ENCODE measurements around the gene BPHL. TPM values are rescaled to one million over a fixed set of nuclear protein-coding genes. Genes with fewer than 3 reads are reported as not detected.
A peak's percentile ranks its signal among the peaks of the same experiment; 100 is the strongest.

BPHL gene
- total RNA-seq, 1 experiment from 2014 or later: 29.5 TPM

DNA sequence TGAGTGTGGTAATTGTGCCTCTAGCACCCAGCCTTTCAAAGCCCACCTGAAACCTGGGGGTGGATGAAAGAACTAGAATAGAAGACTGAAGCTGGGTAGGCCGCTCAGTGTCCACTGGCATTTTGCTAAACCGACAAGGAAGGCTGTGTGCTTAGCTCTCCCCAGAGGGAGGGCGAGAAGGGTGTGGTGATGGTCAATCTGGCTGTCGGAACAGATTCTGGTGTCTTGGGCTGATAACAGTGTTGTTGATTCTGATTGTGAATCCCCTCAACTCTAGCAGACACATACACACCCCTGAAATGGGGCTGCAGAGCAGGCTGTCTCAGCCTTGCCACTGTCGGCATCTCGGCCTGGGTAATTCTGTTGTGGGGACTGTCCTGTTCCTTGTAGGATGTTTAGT lies 4.1 kb upstream of the BPHL start:
- Mint-ChIP-seq H3K27ac (ENCODE audit: unreplicated experiment) (no peak overlapping the region), H3K9me3 (ENCODE audit: unreplicated experiment) (no peaks in the 10 kb centered on the region), H3K4me1 (ENCODE audit: low read depth, unreplicated experiment) (peaks cover 13% of the 10 kb centered on the region), H3K4me3 (ENCODE audit: unreplicated experiment) (no peak overlapping the region), H3K27me3 (ENCODE audit: insufficient read depth, unreplicated experiment) (no peaks in the 10 kb centered on the region), H3K36me3 (ENCODE audit: insufficient read depth, unreplicated experiment) (peaks cover 11% of the 10 kb centered on the region)
- ChIA-PET POLR2A (no interaction called here), CTCF (no interaction called here)
- Histone ChIP-seq H3K27me3 (replicated peaks; ENCODE audit: control insufficient read depth, insufficient read depth, low read length) (no peaks in the 10 kb centered on the region), H3K4me1 (peaks cover 1% of the 10 kb centered on the region; the same call in 1 of the 2 replicates), H3K4me3 (ENCODE audit: low read depth, low read length) (no peak overlapping the region), H3K36me3 (ENCODE audit: control insufficient read depth, insufficient read depth, low read length) (no peaks in the 10 kb centered on the region; the same call in 1 of the 2 replicates), H3K9me3 (no peaks in the 10 kb centered on the region)
- intact Hi-C loops (cut with micrococcal nuclease; ENCODE audit: unreplicated experiment): no loop called here
- no peak for TF ChIP-seq CTCF (IDR thresholded peaks at IDR 0.05; ENCODE audit: insufficient read depth in 1 of 2, low read depth in 1 of 2, low read length in 1 of 2, severe bottlenecking in 1 of 2, unreplicated experiment in 1 of 2)
- BruUV-seq (replicated peaks): no TSS peak
- DNase-seq: no peak

- intact Hi-C loops (cut with micrococcal nuclease; ENCODE audit: unreplicated experiment): loop anchor here (1.0 to 2.0 kb wide), 3 partner anchors 49 to 133 kb away; partner anchors contain the start of gene NQO2
- Mint-ChIP-seq H3K4me1 (ENCODE audit: low read depth, unreplicated experiment) (peaks cover 16% of the 10 kb centered on the region), H3K36me3 (ENCODE audit: insufficient read depth, unreplicated experiment) (peaks cover 10% of the 10 kb centered on the region), H3K27me3 (ENCODE audit: insufficient read depth, unreplicated experiment) (no peaks in the 10 kb centered on the region), H3K4me3 (ENCODE audit: unreplicated experiment) (peak overlapping the region; percentile 91), H3K27ac (ENCODE audit: unreplicated experiment) (peak overlapping the region; percentile 93), H3K9me3 (ENCODE audit: unreplicated experiment) (no peaks in the 10 kb centered on the region)
- ChIA-PET CTCF (interaction anchor here (1.0 kb wide), 2 partner anchors 45 to 134 kb away, joined by 3 to 4 read pairs; no protein-coding TSS in a partner anchor), POLR2A (interaction anchor here (1.0 kb wide), 5 partner anchors 22 to 129 kb away, joined by 3 to 7 read pairs (median 3); no protein-coding TSS in a partner anchor)
- no peaks in the 10 kb centered on the region for H3K27me3 ChIP-seq (replicated peaks; ENCODE audit: control insufficient read depth, insufficient read depth, low read length)
- TF ChIP-seq CTCF (IDR thresholded peaks at IDR 0.05; ENCODE audit: insufficient read depth in 1 of 2, low read depth in 1 of 2, low read length in 1 of 2, severe bottlenecking in 1 of 2, unreplicated experiment in 1 of 2): no peak
- H3K4me1 ChIP-seq: peaks cover 16% of the 10 kb centered on the region
- H3K4me3 ChIP-seq (ENCODE audit: low read depth, low read length): peak overlapping the region; percentile 75
- no peaks in the 10 kb centered on the region for H3K9me3 ChIP-seq
- H3K36me3 ChIP-seq (ENCODE audit: control insufficient read depth, insufficient read depth, low read length): no peaks in the 10 kb centered on the region; the same call in 1 of the 2 replicates
- TSS peak; percentile 90 for BruUV-seq (replicated peaks)
- no peak for DNase-seq
Observed at GRCh38 chr6:3117912-3118352, 579 bp upstream of the BPHL start.

DNA sequence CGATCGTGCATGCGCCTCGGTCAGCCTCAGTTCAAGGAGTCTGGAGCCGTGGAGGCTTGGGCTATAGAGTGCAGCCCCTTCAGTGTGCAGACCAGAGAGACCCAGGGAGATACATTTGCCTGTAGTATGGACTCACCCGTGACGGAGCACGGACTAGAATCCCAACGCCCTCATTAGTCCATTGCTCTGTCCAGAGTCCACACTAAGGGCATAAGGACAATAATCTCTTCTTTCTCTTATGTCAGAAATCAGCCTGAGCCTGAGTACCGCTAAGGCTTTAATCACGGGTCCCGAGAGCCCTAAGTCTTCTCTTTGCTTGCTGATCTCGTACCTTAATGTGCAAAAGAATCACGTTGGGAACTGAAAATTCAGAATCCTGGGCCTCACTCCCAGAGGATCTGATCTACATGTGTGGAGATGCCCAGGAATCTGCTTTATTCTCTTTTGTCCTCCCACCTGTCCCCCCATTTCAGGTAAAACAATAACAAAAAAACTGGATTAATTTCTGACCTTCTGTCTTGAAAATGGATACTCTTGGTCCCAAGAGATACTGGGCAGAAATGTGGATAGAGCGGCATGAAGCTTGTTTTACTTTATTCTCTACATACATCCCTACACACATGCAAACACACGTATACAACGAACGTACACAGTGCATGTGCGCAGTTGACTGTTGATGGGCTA lies 671 bp downstream of the BPHL start:
- Mint-ChIP-seq H3K4me1 (ENCODE audit: low read depth, unreplicated experiment) (peaks cover 16% of the 10 kb centered on the region), H3K27me3 (ENCODE audit: insufficient read depth, unreplicated experiment) (no peaks in the 10 kb centered on the region), H3K9me3 (ENCODE audit: unreplicated experiment) (no peaks in the 10 kb centered on the region), H3K4me3 (ENCODE audit: unreplicated experiment) (peak overlapping the region; percentile 91), H3K27ac (ENCODE audit: unreplicated experiment) (peak overlapping the region; percentile 93), H3K36me3 (ENCODE audit: insufficient read depth, unreplicated experiment) (peaks cover 10% of the 10 kb centered on the region)
- ChIA-PET CTCF (interaction anchor here (0.6 to 1.0 kb wide), 3 partner anchors 38 to 132 kb away, joined by 3 to 4 read pairs (median 3); partner anchors contain the start of gene TUBB2A), POLR2A (interaction anchor here (0.6 to 1.0 kb wide), 7 partner anchors 23 to 1891 kb away, joined by 3 to 7 read pairs (median 3); no protein-coding TSS in a partner anchor)
- no peaks in the 10 kb centered on the region for H3K27me3 ChIP-seq (replicated peaks; ENCODE audit: control insufficient read depth, insufficient read depth, low read length)
- TSS peak; percentile 49 for BruUV-seq (replicated peaks)
- H3K4me1 ChIP-seq: peaks cover 16% of the 10 kb centered on the region
- H3K36me3 ChIP-seq (ENCODE audit: control insufficient read depth, insufficient read depth, low read length): no peaks in the 10 kb centered on the region; the same call in 1 of the 2 replicates
- no peak for TF ChIP-seq CTCF (IDR thresholded peaks at IDR 0.05; ENCODE audit: insufficient read depth in 1 of 2, low read depth in 1 of 2, low read length in 1 of 2, severe bottlenecking in 1 of 2, unreplicated experiment in 1 of 2)
- no peaks in the 10 kb centered on the region for H3K9me3 ChIP-seq
- peak; percentile 44 to 52 for DNase-seq
- intact Hi-C loops (cut with micrococcal nuclease; ENCODE audit: unreplicated experiment): loop anchor here (2.0 kb wide), 2 partner anchors 120 to 132 kb away; partner anchors contain the start of gene NQO2
- H3K4me3 ChIP-seq (ENCODE audit: low read depth, low read length): peak overlapping the region; percentile 75
